ENCODE results near the gene ELL2.

GRCh38 chr5:95863383-95863757 lies 98.3 kb downstream of the ELL2 start:
- TF ChIP-seq CTCF (IDR thresholded peaks at IDR 0.05) (no peak), EZH2 (IDR thresholded peaks at IDR 0.05) (no peak)

All from neural progenitor cell (in vitro differentiated cells).